ENCODE data around the gene CCDC32.
"Not testable (repeated sequence)": the region's sequence is repeated elsewhere in the genome, so short reads cannot be mapped to it uniquely, and the experiment has no call there.

- not testable (repeated sequence) for TF ChIP-seq CTCF, POLR2A (IDR thresholded peaks at IDR 0.05)
Measured at GRCh38 chr15:40576914-40577313, 12.1 kb upstream of the CCDC32 start.
